ENCODE data around the gene CTBP1.
A peak's percentile ranks its signal among the peaks of the same experiment; 100 is the strongest.
"Not testable (repeated sequence)": the region's sequence is repeated elsewhere in the genome, so short reads cannot be mapped to it uniquely, and the experiment has no call there.

The CTBP1 gene

GRCh38 chr4:1249148-1249730 is 309 bp upstream of the CTBP1 start:
- peak; percentile 89 for DNase-seq

GRCh38 chr4:1247864-1248244 is 1.1 kb downstream of the CTBP1 start:
- no peak for DNase-seq

- DNase-seq = peak; percentile 20
These were observed 1.7 kb downstream of the CTBP1 start for GRCh38 chr4:1246901-1247863.

GRCh38 chr4:1246111-1246881 is 2.6 kb downstream of the CTBP1 start:
- peak; percentile 16 for DNase-seq

- no peak for DNase-seq
These were observed 3.4 kb downstream of the CTBP1 start for GRCh38 chr4:1245481-1246051.

- no peak for DNase-seq
These were observed 3.9 kb downstream of the CTBP1 start for GRCh38 chr4:1244978-1245471.

- no peak for DNase-seq
These were observed 4.6 kb downstream of the CTBP1 start for GRCh38 chr4:1244081-1244977.

- peak; percentile 20 for DNase-seq
These were observed 5.4 kb downstream of the CTBP1 start for GRCh38 chr4:1243451-1244080.

GRCh38 chr4:1242506-1243450 is 6.2 kb downstream of the CTBP1 start:
- no peak for DNase-seq

- DNase-seq = no peak
These were observed 6.9 kb downstream of the CTBP1 start for GRCh38 chr4:1241936-1242505.

- no peak for DNase-seq
These were observed 7.4 kb downstream of the CTBP1 start for GRCh38 chr4:1241466-1241935.

- DNase-seq = no peak
These were observed 8.0 kb downstream of the CTBP1 start for GRCh38 chr4:1240721-1241465.

GRCh38 chr4:1239950-1240307 is 9.0 kb downstream of the CTBP1 start:
- DNase-seq = no peak

- no peak for DNase-seq
These were observed 9.6 kb downstream of the CTBP1 start for GRCh38 chr4:1239141-1239949.

- DNase-seq = no peak
These were observed 10.3 kb downstream of the CTBP1 start for GRCh38 chr4:1238676-1239000.

GRCh38 chr4:1237981-1238675 is 10.8 kb downstream of the CTBP1 start:
- no peak for DNase-seq

GRCh38 chr4:1237261-1237660 is 11.7 kb downstream of the CTBP1 start:
- not testable (repeated sequence) for DNase-seq

GRCh38 chr4:1236836-1237235 is 12.1 kb downstream of the CTBP1 start:
- DNase-seq = not testable (repeated sequence)

Measured in CD4-positive, alpha-beta T cell treated with Interleukin-12 subunit alpha and Interleukin-12 subunit beta, for 1 hour (primary cell).